ENCODE measurements around the gene ECHS1. TPM values are rescaled to one million over a fixed set of nuclear protein-coding genes. Genes with fewer than 3 reads are reported as not detected.

The ECHS1 gene
- total and polyA plus RNA-seq, 2 of the 8 experiments (the other 6 are each of a cell fraction or from before 2014, with no cell fraction given): 41.7 to 101 TPM

DNA sequence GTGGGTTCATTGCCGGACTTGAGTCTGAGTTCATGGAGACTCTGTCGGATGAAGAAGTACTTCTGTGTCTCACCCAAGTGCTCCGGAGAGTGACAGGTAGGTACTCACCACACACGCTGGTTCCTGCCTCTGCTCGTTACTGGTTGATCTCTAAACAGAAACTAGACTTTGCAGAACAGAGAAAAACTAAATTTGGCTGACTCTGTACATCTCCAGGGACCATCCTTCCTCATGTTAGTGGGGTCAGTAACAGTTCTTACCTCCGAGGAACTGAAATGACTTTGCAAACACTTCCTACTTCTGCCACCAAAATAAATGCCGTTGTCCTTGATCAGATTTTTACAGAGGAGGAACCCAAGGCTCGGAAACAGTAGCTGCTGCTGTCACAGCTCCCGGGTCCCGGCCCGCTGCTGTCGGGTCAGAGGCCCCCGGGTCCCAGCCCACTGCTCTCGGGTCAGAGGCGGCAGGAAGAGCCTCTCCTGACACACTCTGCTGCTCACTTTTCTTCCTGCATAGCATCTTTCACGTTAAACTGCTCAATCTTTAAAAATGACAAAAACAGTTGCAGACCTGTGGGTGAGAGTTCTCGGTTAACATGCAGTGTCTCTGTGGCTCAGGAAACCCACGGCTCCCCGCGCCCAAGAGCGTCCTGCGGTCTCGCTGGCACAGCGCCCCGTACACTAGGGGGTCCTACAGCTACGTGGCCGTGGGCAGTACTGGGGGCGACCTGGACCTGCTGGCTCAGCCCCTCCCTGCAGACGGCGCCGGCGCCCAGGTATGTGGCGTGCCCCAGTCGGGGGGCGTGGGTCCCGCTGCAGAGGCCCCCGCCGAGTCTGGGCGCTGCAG, 16.0 kb upstream of the ECHS1 start:
- Histone ChIP-seq H3K9me3 (ENCODE audit: insufficient read depth in 2 of 2, low read depth in 1 of 2, low read length in 1 of 2) (no peaks in the 10 kb centered on the region), H3K27ac (ENCODE audit: low read depth, low read length) (no peak overlapping the region), H3K4me3 (ENCODE audit: extremely low read depth in 1 of 4, insufficient read depth in 2 of 4, low read depth in 3 of 4, low read length in 4 of 4) (no peak overlapping the region), H3K79me2 (ENCODE audit: control insufficient read depth in 1 of 2, insufficient read depth in 2 of 2, low read length in 2 of 2) (no peaks in the 10 kb centered on the region), H3K14ac (ENCODE audit: insufficient read length) (no peak overlapping the region), H4K8ac (ENCODE audit: extremely low read depth, insufficient read depth, low read length) (no peak overlapping the region), H2BK15ac (ENCODE audit: low read length) (no peak overlapping the region), H3K23ac (ENCODE audit: insufficient read length) (no peak overlapping the region), H3K36me3 (ENCODE audit: control insufficient read depth in 2 of 4, insufficient read depth in 4 of 4, low read length in 3 of 4) (no peaks in the 10 kb centered on the region), H3K79me1 (ENCODE audit: low read depth, low read length) (no peaks in the 10 kb centered on the region), H3K56ac (replicated peaks; ENCODE audit: insufficient read length, low read depth, low read length) (no peak overlapping the region), H3K4ac (replicated peaks; ENCODE audit: insufficient read length, low read depth, low read length) (no peak overlapping the region), H2BK120ac (replicated peaks; ENCODE audit: low read depth, low read length) (no peak overlapping the region), H3K27me3 (replicated peaks in 1 of 4; ENCODE audit: control insufficient read depth in 3 of 4, extremely low read depth in 1 of 4, insufficient read depth in 3 of 4, low read length in 3 of 4) (no peaks in the 10 kb centered on the region), H2AK5ac (ENCODE audit: low read depth, low read length) (no peak overlapping the region), H3K9ac (replicated peaks in 1 of 4; ENCODE audit: extremely low read depth in 1 of 4, low read depth in 3 of 4, low read length in 3 of 4) (no peak overlapping the region), H2BK5ac (ENCODE audit: low read depth, low read length) (no peak overlapping the region), H2AFZ (ENCODE audit: low read length) (no peak overlapping the region), H4K91ac (replicated peaks; ENCODE audit: insufficient read length, low read length) (no peak overlapping the region), H3K23me2 (ENCODE audit: low read depth, low read length) (no peaks in the 10 kb centered on the region; the same call in 1 of the 2 replicates), H3K18ac (ENCODE audit: extremely low read depth, low read length) (no peak overlapping the region), H2BK12ac (ENCODE audit: low read depth, low read length) (no peak overlapping the region), H3K4me2 (ENCODE audit: insufficient read depth in 1 of 2, low read depth in 2 of 2, low read length in 2 of 2) (no peak overlapping the region), H4K5ac (ENCODE audit: insufficient read length, low read depth, low read length) (no peak overlapping the region), H2BK20ac (ENCODE audit: low read length) (no peak overlapping the region), H3K4me1 (replicated peaks in 1 of 4; ENCODE audit: control insufficient read depth in 3 of 4, insufficient read depth in 4 of 4, low read length in 3 of 4) (peaks cover 0 to 3% (median 0%) of the 10 kb centered on the region in 4 experiments; a peak in 2 of 7 replicates), H4K20me1 (replicated peaks in 1 of 2; ENCODE audit: control insufficient read depth in 1 of 2, insufficient read depth in 2 of 2, low read length in 2 of 2) (no peaks in the 10 kb centered on the region)
- WGBS, 2 experiments (ENCODE audit: extremely low coverage in 1 of 2, insufficient coverage in 1 of 2, insufficient read length in 1 of 2, insufficient replicate concordance in 2 of 2, low coverage in 1 of 2, low lambda C conversion rate in 2 of 2, missing lambda C conversion rate in 1 of 2): 93% methylated on average over 39 of the region's 39 CpGs; no CpG with 5 or more reads in 1 of the 2 experiments
- CTCF ChIA-PET (ENCODE audit: partially characterized antibody): interaction anchor here (1.6 kb wide), 1 partner anchor 60 kb away, joined by 5 read pairs; no protein-coding TSS in a partner anchor
- POLR2A ChIA-PET (ENCODE audit: partially characterized antibody): interaction anchor here (6.0 kb wide), 1 partner anchor 10 kb away, joined by 25 read pairs; the partner anchor contains the start of gene PAOX
- FAIRE-seq (no peak), DNase-seq (ENCODE audit: low read depth in 1 of 2, low spot score in 2 of 2) (no peak)
- TF ChIP-seq RAD21 (IDR thresholded peaks at IDR 0.05 in 1 of 2, conservative IDR thresholded peaks at IDR 0.05 in 1 of 2; ENCODE audit: low read depth in 2 of 2, low read length in 2 of 2) (no peak), ATF2 (IDR thresholded peaks at IDR 0.05; ENCODE audit: low read length) (no peak)
